Stomach (tissue), 4 donors: ENCODE results near the gene CCR4.

ENCODE experiments used
- CTCF ChIP-seq, 7 experiments: fragments of 450-650 bp in 4 of 7; fragments of 200-600 bp in 3 of 7; sonication (generic) in 3 of 7; IDR thresholded peaks; one replicate each; pipeline ENCODE4 v1.5.1; 2016 to 2019; ENCODE audit warnings: antibody characterized with exemption in 7 of 7, control low read depth in 2 of 7, mild to moderate bottlenecking in 1 of 7
- EP300 ChIP-seq: sonication (generic); formaldehyde crosslinking; IDR thresholded peaks from one replicate; pipeline ENCODE4 v1.6.1; 2017; ENCODE audit warnings: antibody characterized with exemption
- POLR2A ChIP-seq, 4 donors: fragments of 450-650 bp; IDR thresholded peaks; one replicate each; pipeline ENCODE4 v1.6.1; 2016; ENCODE audit warnings: antibody characterized with exemption in 4 of 4, control low read depth in 2 of 4, mild to moderate bottlenecking in 1 of 4, moderate library complexity in 1 of 4

DNA sequence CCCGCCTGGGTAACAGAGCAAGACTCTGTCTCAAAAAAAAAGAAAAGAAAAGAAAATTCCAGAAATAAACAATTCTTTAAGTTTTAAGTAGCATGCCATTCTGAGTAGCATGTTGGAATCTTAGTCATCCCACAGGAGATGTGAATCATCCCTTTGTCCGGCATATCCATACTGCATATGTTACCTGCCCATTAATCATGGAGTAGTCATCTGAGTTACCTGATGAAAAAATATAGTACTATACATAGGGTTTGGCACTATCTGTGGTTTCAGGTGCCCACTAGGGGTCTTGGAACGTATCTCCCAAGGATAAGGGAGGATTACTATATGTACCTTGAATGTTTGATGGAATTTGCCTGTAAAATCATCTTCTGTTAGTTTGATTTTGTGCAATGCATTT lies 6.3 kb upstream of the CCR4 start:
- TF ChIP-seq CTCF (IDR thresholded peaks at IDR 0.05) (no peak), EP300 (no peak), POLR2A (IDR thresholded peaks at IDR 0.05) (no peak)
